SK-N-SH (cell line): Measurements from ENCODE around the gene NSL1. TPM values are rescaled to one million over a fixed set of nuclear protein-coding genes. Genes with fewer than 3 reads are reported as not detected.

ENCODE experiments used
- CTCF ChIA-PET: fragments of 300-600, 350-600 bp; formaldehyde crosslinking; extraction: SDS; loops from one replicate; lab custom pipeline; 2021; lab: Yijun Ruan, JAX
- POLR2A ChIA-PET: fragments of 350-600 bp; sonication (Branson Sonifier 250); formaldehyde crosslinking; extraction: SDS; loops from one replicate; lab custom pipeline; 2020; ENCODE audit warnings: antibody characterized with exemption, inconsistent platforms; lab: Yijun Ruan, JAX
- DNase-seq: peaks from one replicate; pipeline ENCODE4 v3.0.0; 2012
- H2AFZ ChIP-seq: fragments of 200-600 bp; sonication (generic); 2 replicates; pipeline ENCODE4 v1.8.1; 2016; ENCODE audit warnings: antibody characterized with exemption, mild to moderate bottlenecking, low read depth
- H3F3A ChIP-seq: fragments of 200-600 bp; sonication (generic); replicated peaks from 2 replicates; pipeline ENCODE3; 2016; ENCODE audit warnings: antibody characterized with exemption, mild to moderate bottlenecking; ENCODE audit not compliant: insufficient read depth
- H3K27ac ChIP-seq, 2 experiments: fragments of 200-500 bp in 1 of 2; fragments of 200-600 bp in 1 of 2; sonication (Bioruptor generic) in 1 of 2; sonication (generic), shearing (Covaris generic) in 1 of 2; 2 replicates each; pipeline versions ENCODE4 v1.5.1 to v1.6.1; 2014 to 2016; ENCODE audit warnings: low read depth in 2 of 2, inconsistent platforms in 1 of 2, low read length in 1 of 2, mild to moderate bottlenecking in 1 of 2, mixed read lengths in 1 of 2
- H3K27me3 ChIP-seq: fragments of 200-600 bp; sonication (generic), shearing (Covaris generic); 2 replicates; pipeline ENCODE4 v1.6.1; 2016; ENCODE audit warnings: mixed run types; ENCODE audit not compliant: insufficient read depth
- H3K36me3 ChIP-seq, 2 experiments: fragments of 200-500 bp in 1 of 2; fragments of 200-600 bp in 1 of 2; sonication (Bioruptor generic) in 1 of 2; sonication (generic) in 1 of 2; replicated peaks in 1 of 2; 2 replicates each; pipeline versions ENCODE3 to v1.5.1; 2014 to 2016; ENCODE audit warnings: low read length in 1 of 2, mild to moderate bottlenecking in 1 of 2; ENCODE audit not compliant: insufficient read depth in 2 of 2, control insufficient read depth in 1 of 2
- H3K4me1 ChIP-seq, 2 experiments: fragments of 200-500 bp in 1 of 2; fragments of 200-600 bp in 1 of 2; sonication (Bioruptor generic) in 1 of 2; sonication (generic), shearing (Covaris generic) in 1 of 2; 2 replicates each; pipeline versions ENCODE4 v1.5.1 to v1.6.1; 2014 to 2016; ENCODE audit warnings: low read depth in 1 of 2, low read length in 1 of 2, mixed run types in 1 of 2; ENCODE audit not compliant: insufficient read depth in 2 of 2, control insufficient read depth in 1 of 2
- H3K4me2 ChIP-seq: fragments of 200-600 bp; sonication (generic), shearing (Covaris generic); 2 replicates; pipeline ENCODE4 v1.6.1; 2017; ENCODE audit warnings: mixed run types
- H3K4me3 ChIP-seq, 2 experiments: fragments of 200-500 bp in 1 of 2; fragments of 200-600 bp in 1 of 2; sonication (Bioruptor generic) in 1 of 2; sonication (generic), shearing (Covaris generic) in 1 of 2; 2 replicates each; pipeline versions ENCODE4 v1.5.1 to v1.8.1; 2014 to 2016; ENCODE audit warnings: low read depth in 2 of 2, inconsistent platforms in 1 of 2, low read length in 1 of 2, mild to moderate bottlenecking in 1 of 2, mixed read lengths in 1 of 2, moderate library complexity in 1 of 2
- H3K79me2 ChIP-seq: fragments of 200-600 bp; sonication (generic); 2 replicates; pipeline ENCODE4 v1.8.1; 2017; ENCODE audit warnings: mild to moderate bottlenecking; ENCODE audit not compliant: insufficient read depth
- H3K9ac ChIP-seq: fragments of 200-600 bp; sonication (generic); 2 replicates; pipeline ENCODE4 v1.6.1; 2017; ENCODE audit warnings: mixed run types
- H3K9me2 ChIP-seq: fragments of 200-600 bp; sonication (generic); 2 replicates; pipeline ENCODE4 v1.6.1; 2017; ENCODE audit warnings: mixed run types
- H3K9me3 ChIP-seq: fragments of 200-600 bp; sonication (generic); 2 replicates; pipeline ENCODE4 v1.6.1; 2017; ENCODE audit warnings: mixed run types, mild to moderate bottlenecking, moderate library complexity
- H4K20me1 ChIP-seq: fragments of 200-600 bp; sonication (generic); 2 replicates; pipeline ENCODE4 v1.6.1; 2017; ENCODE audit warnings: mild to moderate bottlenecking, mixed run types; ENCODE audit not compliant: insufficient read depth
- CTCF ChIP-seq: fragments of 200-600 bp; sonication (generic); IDR thresholded peaks from 2 replicates; pipeline ENCODE4 v1.6.1; 2017; ENCODE audit warnings: antibody characterized with exemption, mild to moderate bottlenecking, moderate library complexity
- ELF1 ChIP-seq: IDR thresholded peaks from 2 replicates; pipeline ENCODE4 v1.4.0; 2012
- FOXM1 ChIP-seq: IDR thresholded peaks from 2 replicates; pipeline ENCODE4 v1.4.0; 2012; ENCODE audit warnings: low read depth, mild to moderate bottlenecking
- GABPA ChIP-seq: IDR thresholded peaks from 2 replicates; pipeline ENCODE4 v1.4.0; 2012; ENCODE audit warnings: low read depth, mild to moderate bottlenecking
- GATA2 ChIP-seq: sonication (generic); formaldehyde crosslinking; IDR thresholded peaks from 2 replicates; pipeline ENCODE4 v1.5.0; 2020; ENCODE audit warnings: mild to moderate bottlenecking, missing genetic modification reagents
- IRF3 ChIP-seq: fragments of 150-350 bp; IDR thresholded peaks from 2 replicates; pipeline ENCODE4 v1.6.1; 2016; ENCODE audit warnings: mild to moderate bottlenecking, low read depth, low read length
- JUND ChIP-seq: IDR thresholded peaks from 2 replicates; pipeline ENCODE4 v1.4.0; 2012
- MXI1 ChIP-seq: IDR thresholded peaks from 2 replicates; pipeline ENCODE4 v1.6.1; 2012; ENCODE audit warnings: mild to moderate bottlenecking, low read depth, low read length, improper control_type of control experiment
- NFIC ChIP-seq: IDR thresholded peaks from 2 replicates; pipeline ENCODE4 v1.4.0; 2012; ENCODE audit warnings: borderline replicate concordance
- NRF1 ChIP-seq: IDR thresholded peaks from 2 replicates; pipeline ENCODE4 v1.6.1; 2012; ENCODE audit warnings: low read depth, mild to moderate bottlenecking, low read length
- PBX3 ChIP-seq: IDR thresholded peaks from 2 replicates; pipeline ENCODE4; 2012
- POLR2AphosphoS5 ChIP-seq: IDR thresholded peaks from 2 replicates; pipeline ENCODE4 v1.6.1; 2012; ENCODE audit warnings: low read depth, low read length
- RAD21 ChIP-seq: IDR thresholded peaks from 2 replicates; pipeline ENCODE4 v1.6.1; 2012; ENCODE audit warnings: mild to moderate bottlenecking, low read length
- RFX5 ChIP-seq: IDR thresholded peaks from 2 replicates; pipeline ENCODE4 v1.6.1; 2012; ENCODE audit warnings: mild to moderate bottlenecking, improper control_type of control experiment, low read length
- RXRA ChIP-seq: IDR thresholded peaks from 2 replicates; pipeline ENCODE4 v1.4.0; 2012; ENCODE audit warnings: low read depth, mild to moderate bottlenecking, borderline replicate concordance
- SIN3A ChIP-seq: IDR thresholded peaks from 2 replicates; pipeline ENCODE4 v1.6.1; 2012; ENCODE audit warnings: low read depth, mild to moderate bottlenecking, low read length, moderate library complexity, borderline replicate concordance
- SMC3 ChIP-seq: IDR thresholded peaks from 2 replicates; pipeline ENCODE4 v1.6.1; 2012; ENCODE audit warnings: low read depth, low read length, improper control_type of control experiment
- TEAD4 ChIP-seq: IDR thresholded peaks from 2 replicates; pipeline ENCODE4 v1.4.0; 2012; ENCODE audit warnings: mild to moderate bottlenecking, borderline replicate concordance; ENCODE audit not compliant: insufficient read depth
- USF1 ChIP-seq: IDR thresholded peaks from 2 replicates; pipeline ENCODE4 v1.4.0; 2012; ENCODE audit warnings: low read depth, borderline replicate concordance
- polyA plus RNA-seq, 3 experiments: library from polyadenylated mRNA; depleted of rRNA; stranded (reverse); fragments of >200 nt; gene quantifications; 2 replicates each; pipeline ENCODE4 v1.2.3, GENCODE V29; 2012

NSL1 gene
- polyA plus RNA-seq, 1 of the 3 experiments (the other 2 are of a cell fraction), result 22.5 TPM

- POLR2A ChIA-PET, result no interaction called here
- H4K20me1 ChIP-seq, result no peaks in the 10 kb centered on the region
- H3K79me2 ChIP-seq, result peaks cover 31% of the 10 kb centered on the region
- no peak overlapping the region for H2AFZ ChIP-seq
- H3K4me3 ChIP-seq, result no peak overlapping the region
- no peak overlapping the region for H3K27ac ChIP-seq
- no peak for DNase-seq
- H3K36me3 ChIP-seq, result peaks cover 0 to 31% of the 10 kb centered on the region in 2 experiments
- no peaks in the 10 kb centered on the region for H3K27me3 ChIP-seq
- no peak overlapping the region for H3K9ac ChIP-seq
- H3K9me2 ChIP-seq, result no peaks in the 10 kb centered on the region
- H3K4me2 ChIP-seq, result no peak overlapping the region
- peaks cover 11% of the 10 kb centered on the region for H3K9me3 ChIP-seq
- H3K4me1 ChIP-seq, result no peaks in the 10 kb centered on the region
- no peaks in the 10 kb centered on the region for H3F3A ChIP-seq
- CTCF ChIA-PET, result interaction anchor here (0.8 to 3.0 kb wide), 3 partner anchors 11 to 224 kb away, joined by 3 to 11 read pairs (median 6); no protein-coding TSS in a partner anchor
- TF ChIP-seq PBX3 (no peak), JUND (no peak), FOXM1 (no peak), GATA2 (CRISPR knock-in tag) (no peak), POLR2AphosphoS5 (no peak), USF1 (no peak), CTCF (no peak), RAD21 (no peak), GABPA (no peak), RXRA (no peak), ELF1 (no peak), RFX5 (no peak), TEAD4 (no peak), SMC3 (no peak), NFIC (no peak), SIN3A (no peak), MXI1 (no peak), IRF3 (no peak), NRF1 (no peak)
Observed at GRCh38 chr1:212771341-212771740, 20.2 kb downstream of the NSL1 start.
